Neural cell (in vitro differentiated cells): ENCODE measurements around the gene GPN1. TPM values are rescaled to one million over a fixed set of nuclear protein-coding genes. Genes with fewer than 3 reads are reported as not detected.

ENCODE experiments used
- H2AFZ ChIP-seq: fragments of 200-600, 300-800 bp; sonication (generic), shearing (Covaris generic); 2 replicates; pipeline ENCODE4 v1.6.0; 2014; ENCODE audit warnings: low read depth, mild to moderate bottlenecking, antibody characterized with exemption, low read length, moderate library complexity
- H3F3A ChIP-seq: fragments of 200-600 bp; shearing (Covaris generic); 2 replicates; pipeline ENCODE4 v1.6.1; 2016; ENCODE audit warnings: mild to moderate bottlenecking, moderate library complexity, mixed read lengths, antibody characterized with exemption, low read length; ENCODE audit not compliant: insufficient read depth, poor library complexity, severe bottlenecking
- H3K27ac ChIP-seq: fragments of 200-600, 300-800 bp; sonication (generic), shearing (Covaris generic); 2 replicates; pipeline ENCODE4 v1.5.1; 2014; ENCODE audit warnings: mild to moderate bottlenecking, low read length, moderate library complexity
- H3K27me3 ChIP-seq: fragments of 300-800, 200-600 bp; sonication (generic), shearing (Covaris generic); 2 replicates; pipeline ENCODE4 v1.6.0; 2014; ENCODE audit warnings: mild to moderate bottlenecking, low read depth, low read length, moderate library complexity; ENCODE audit not compliant: insufficient read depth
- H3K36me3 ChIP-seq: fragments of 300-800, 200-600 bp; sonication (generic), shearing (Covaris generic); 2 replicates; pipeline ENCODE4 v1.5.1; 2014; ENCODE audit warnings: mild to moderate bottlenecking, antibody characterized with exemption, low read length, moderate library complexity; ENCODE audit not compliant: insufficient read depth
- H3K4me2 ChIP-seq: fragments of 300-800, 200-600 bp; sonication (generic), shearing (Covaris generic); 2 replicates; pipeline ENCODE4 v1.6.0; 2014; ENCODE audit warnings: mild to moderate bottlenecking, low read length
- H3K4me3 ChIP-seq: fragments of 300-800, 200-600 bp; sonication (generic), shearing (Covaris generic); 2 replicates; pipeline ENCODE4 v1.5.1; 2014; ENCODE audit warnings: mild to moderate bottlenecking, low read length, moderate library complexity
- H3K79me2 ChIP-seq: fragments of 200-600 bp; shearing (Covaris generic); replicated peaks from 2 replicates; pipeline ENCODE4 v1.6.0; 2014; ENCODE audit warnings: mild to moderate bottlenecking, low read length, moderate library complexity; ENCODE audit not compliant: insufficient read depth
- H3K9ac ChIP-seq: fragments of 300-800, 200-600 bp; sonication (generic), shearing (Covaris generic); 2 replicates; pipeline ENCODE4 v1.6.1; 2016; ENCODE audit warnings: mild to moderate bottlenecking, low read length, mixed read lengths
- H3K9me2 ChIP-seq: fragments of 200-600 bp; shearing (Covaris generic); 2 replicates; pipeline ENCODE4 v1.6.1; 2016; ENCODE audit warnings: mild to moderate bottlenecking, low read length, mixed read lengths; ENCODE audit not compliant: insufficient read depth
- H3K9me3 ChIP-seq: fragments of 200-600, 300-800 bp; sonication (generic), shearing (Covaris generic); 2 replicates; pipeline ENCODE4 v1.6.1; 2016; ENCODE audit warnings: mild to moderate bottlenecking, mixed run types, low read length, moderate library complexity, mixed read lengths
- H4K20me1 ChIP-seq: fragments of 200-600 bp; shearing (Covaris generic); 2 replicates; pipeline ENCODE4 v1.6.1; 2016; ENCODE audit warnings: mild to moderate bottlenecking, mixed run types; ENCODE audit not compliant: insufficient read depth
- EP300 ChIP-seq: fragments of 450-650 bp; conservative IDR thresholded peaks from 2 replicates; pipeline ENCODE4 v1.6.1; 2014; ENCODE audit warnings: antibody characterized with exemption, mild to moderate bottlenecking, moderate library complexity; ENCODE audit not compliant: poor library complexity, severe bottlenecking
- EZH2 ChIP-seq: fragments of 200-600, 300-800 bp; shearing (Covaris generic), sonication (generic); IDR thresholded peaks from 2 replicates; pipeline ENCODE4 v1.6.1; 2014; ENCODE audit warnings: antibody characterized with exemption, low read length, borderline replicate concordance, mild to moderate bottlenecking; ENCODE audit not compliant: insufficient read depth, poor library complexity, severe bottlenecking
- MXI1 ChIP-seq: fragments of 450-650 bp; conservative IDR thresholded peaks from 2 replicates; pipeline ENCODE4 v1.6.1; 2014; ENCODE audit warnings: antibody characterized with exemption, mild to moderate bottlenecking; ENCODE audit not compliant: poor library complexity, severe bottlenecking
- POLR2AphosphoS5 ChIP-seq: IDR thresholded peaks from 2 replicates; pipeline ENCODE4 v1.6.1; 2012
- RAD21 ChIP-seq: fragments of 450-650 bp; conservative IDR thresholded peaks from 2 replicates; pipeline ENCODE4 v1.6.1; 2014; ENCODE audit warnings: antibody characterized with exemption, mild to moderate bottlenecking, moderate library complexity
- SMC3 ChIP-seq: fragments of 450-650 bp; conservative IDR thresholded peaks from 2 replicates; pipeline ENCODE4 v1.6.1; 2014; ENCODE audit warnings: antibody characterized with exemption, mild to moderate bottlenecking, moderate library complexity; ENCODE audit not compliant: poor library complexity
- TAF1 ChIP-seq: IDR thresholded peaks from 2 replicates; pipeline ENCODE4 v1.6.1; 2012; ENCODE audit warnings: low read depth
- polyA plus RNA-seq: library from polyadenylated mRNA; depleted of rRNA; stranded (reverse); fragments of >200 nt; gene quantifications from 2 replicates; pipeline ENCODE4 v1.2.3, GENCODE V29; 2014
- TF ChIP-seq, protein P1 (sequence below): IDR thresholded peaks from 2 replicates; pipeline ENCODE4 v1.6.1; 2012; ENCODE audit warnings: borderline replicate concordance
- TF ChIP-seq, protein P2 (sequence below): fragments of 450-650 bp; IDR thresholded peaks from 2 replicates; pipeline ENCODE4 v1.5.1; 2014; ENCODE audit warnings: antibody characterized with exemption, mild to moderate bottlenecking, moderate library complexity; ENCODE audit not compliant: poor library complexity, severe bottlenecking

Gene GPN1
- polyA plus RNA-seq, 1 donor from 2014 or later: 48.2 TPM

DNA sequence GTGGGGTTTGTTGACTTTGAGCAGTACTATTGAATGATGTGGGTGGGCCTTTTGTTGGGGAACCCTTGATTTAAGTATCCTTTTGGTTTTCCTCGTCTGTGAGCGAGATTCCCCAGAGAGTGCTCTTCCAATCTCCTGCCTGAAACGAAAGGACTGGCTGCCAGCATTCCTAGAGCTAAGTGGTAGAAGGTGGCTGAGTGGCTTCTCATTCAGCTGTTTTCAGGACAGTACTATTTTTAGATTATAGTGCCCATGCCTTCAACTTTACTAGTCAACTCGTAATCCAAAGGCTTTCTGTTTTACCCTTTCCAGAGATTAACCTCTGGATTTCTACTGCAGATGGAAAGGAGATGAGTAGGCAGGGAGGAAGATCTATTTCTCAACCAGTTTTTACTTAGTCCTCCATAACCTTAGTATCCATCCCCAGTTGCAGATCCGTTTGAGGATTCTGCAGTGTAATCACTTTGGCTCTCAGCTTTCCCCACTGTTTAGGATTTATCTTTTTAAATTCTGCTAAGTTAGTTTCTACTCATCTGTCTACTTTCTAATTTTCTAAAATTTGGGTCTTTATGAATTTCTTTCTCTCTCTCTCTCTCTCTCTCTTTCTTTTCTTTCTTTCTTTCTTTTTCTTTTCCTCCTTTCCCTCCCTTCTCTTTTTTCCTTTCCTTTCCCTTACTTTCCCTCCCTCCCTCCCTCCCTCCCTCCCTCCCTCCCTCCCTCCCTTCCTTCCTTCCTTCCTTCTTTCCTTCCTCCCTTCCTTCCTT lies 44.1 kb downstream of the GPN1 start:
- TF ChIP-seq EP300 (no peak), MXI1 (no peak), POLR2AphosphoS5 (no peak), SMC3 (no peak), RAD21 (no peak), EZH2 (no peak), TAF1 (no peak)
- TF ChIP-seq, protein P1, sequence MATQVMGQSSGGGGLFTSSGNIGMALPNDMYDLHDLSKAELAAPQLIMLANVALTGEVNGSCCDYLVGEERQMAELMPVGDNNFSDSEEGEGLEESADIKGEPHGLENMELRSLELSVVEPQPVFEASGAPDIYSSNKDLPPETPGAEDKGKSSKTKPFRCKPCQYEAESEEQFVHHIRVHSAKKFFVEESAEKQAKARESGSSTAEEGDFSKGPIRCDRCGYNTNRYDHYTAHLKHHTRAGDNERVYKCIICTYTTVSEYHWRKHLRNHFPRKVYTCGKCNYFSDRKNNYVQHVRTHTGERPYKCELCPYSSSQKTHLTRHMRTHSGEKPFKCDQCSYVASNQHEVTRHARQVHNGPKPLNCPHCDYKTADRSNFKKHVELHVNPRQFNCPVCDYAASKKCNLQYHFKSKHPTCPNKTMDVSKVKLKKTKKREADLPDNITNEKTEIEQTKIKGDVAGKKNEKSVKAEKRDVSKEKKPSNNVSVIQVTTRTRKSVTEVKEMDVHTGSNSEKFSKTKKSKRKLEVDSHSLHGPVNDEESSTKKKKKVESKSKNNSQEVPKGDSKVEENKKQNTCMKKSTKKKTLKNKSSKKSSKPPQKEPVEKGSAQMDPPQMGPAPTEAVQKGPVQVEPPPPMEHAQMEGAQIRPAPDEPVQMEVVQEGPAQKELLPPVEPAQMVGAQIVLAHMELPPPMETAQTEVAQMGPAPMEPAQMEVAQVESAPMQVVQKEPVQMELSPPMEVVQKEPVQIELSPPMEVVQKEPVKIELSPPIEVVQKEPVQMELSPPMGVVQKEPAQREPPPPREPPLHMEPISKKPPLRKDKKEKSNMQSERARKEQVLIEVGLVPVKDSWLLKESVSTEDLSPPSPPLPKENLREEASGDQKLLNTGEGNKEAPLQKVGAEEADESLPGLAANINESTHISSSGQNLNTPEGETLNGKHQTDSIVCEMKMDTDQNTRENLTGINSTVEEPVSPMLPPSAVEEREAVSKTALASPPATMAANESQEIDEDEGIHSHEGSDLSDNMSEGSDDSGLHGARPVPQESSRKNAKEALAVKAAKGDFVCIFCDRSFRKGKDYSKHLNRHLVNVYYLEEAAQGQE: no peak
- TF ChIP-seq, protein P2, sequence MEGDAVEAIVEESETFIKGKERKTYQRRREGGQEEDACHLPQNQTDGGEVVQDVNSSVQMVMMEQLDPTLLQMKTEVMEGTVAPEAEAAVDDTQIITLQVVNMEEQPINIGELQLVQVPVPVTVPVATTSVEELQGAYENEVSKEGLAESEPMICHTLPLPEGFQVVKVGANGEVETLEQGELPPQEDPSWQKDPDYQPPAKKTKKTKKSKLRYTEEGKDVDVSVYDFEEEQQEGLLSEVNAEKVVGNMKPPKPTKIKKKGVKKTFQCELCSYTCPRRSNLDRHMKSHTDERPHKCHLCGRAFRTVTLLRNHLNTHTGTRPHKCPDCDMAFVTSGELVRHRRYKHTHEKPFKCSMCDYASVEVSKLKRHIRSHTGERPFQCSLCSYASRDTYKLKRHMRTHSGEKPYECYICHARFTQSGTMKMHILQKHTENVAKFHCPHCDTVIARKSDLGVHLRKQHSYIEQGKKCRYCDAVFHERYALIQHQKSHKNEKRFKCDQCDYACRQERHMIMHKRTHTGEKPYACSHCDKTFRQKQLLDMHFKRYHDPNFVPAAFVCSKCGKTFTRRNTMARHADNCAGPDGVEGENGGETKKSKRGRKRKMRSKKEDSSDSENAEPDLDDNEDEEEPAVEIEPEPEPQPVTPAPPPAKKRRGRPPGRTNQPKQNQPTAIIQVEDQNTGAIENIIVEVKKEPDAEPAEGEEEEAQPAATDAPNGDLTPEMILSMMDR: no peak
- no peaks in the 10 kb centered on the region for H3K9me2 ChIP-seq
- H3K27me3 ChIP-seq: no peaks in the 10 kb centered on the region
- H3K9ac ChIP-seq: no peak overlapping the region
- H3K79me2 ChIP-seq: no peaks in the 10 kb centered on the region
- H4K20me1 ChIP-seq: no peaks in the 10 kb centered on the region
- no peak overlapping the region for H2AFZ ChIP-seq
- H3K27ac ChIP-seq: no peak overlapping the region
- H3K4me3 ChIP-seq: no peak overlapping the region
- H3F3A ChIP-seq: no peaks in the 10 kb centered on the region
- H3K9me3 ChIP-seq: no peaks in the 10 kb centered on the region
- no peak overlapping the region for H3K4me2 ChIP-seq
- peaks cover 20% of the 10 kb centered on the region for H3K36me3 ChIP-seq

DNA sequence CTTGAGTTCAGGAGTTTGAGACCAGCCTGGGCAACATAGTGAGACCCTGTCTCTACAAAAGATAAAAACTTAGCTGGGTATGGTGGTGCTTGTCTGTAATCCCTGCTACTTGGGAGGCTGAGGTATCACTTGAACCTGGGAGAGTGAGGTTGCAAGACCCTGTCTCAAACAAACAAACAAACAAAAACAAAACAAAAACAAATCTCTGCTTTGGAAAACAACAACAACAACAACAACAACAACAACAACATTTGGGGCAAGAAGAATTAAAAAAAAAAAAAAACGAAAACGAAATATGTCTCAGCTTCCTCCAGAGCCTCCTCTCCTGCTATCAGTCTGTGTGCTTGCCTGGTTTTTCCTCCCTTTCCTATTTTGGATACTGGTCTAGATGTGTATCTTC lies 51.7 kb downstream of the GPN1 start:
- H3K4me2 ChIP-seq: no peak overlapping the region
- no peak overlapping the region for H3K27ac ChIP-seq
- no peak overlapping the region for H2AFZ ChIP-seq
- no peaks in the 10 kb centered on the region for H3K79me2 ChIP-seq
- H4K20me1 ChIP-seq: no peaks in the 10 kb centered on the region
- peaks cover 7% of the 10 kb centered on the region for H3K36me3 ChIP-seq
- no peaks in the 10 kb centered on the region for H3K9me2 ChIP-seq
- no peak overlapping the region for H3K4me3 ChIP-seq
- no peaks in the 10 kb centered on the region for H3K9me3 ChIP-seq
- no peak overlapping the region for H3K9ac ChIP-seq
- TF ChIP-seq EP300: no peak
- TF ChIP-seq TAF1: no peak
- TF ChIP-seq, protein P2: no peak
- TF ChIP-seq POLR2AphosphoS5: no peak
- no peak for TF ChIP-seq RAD21
- TF ChIP-seq MXI1: no peak
- TF ChIP-seq SMC3: no peak
- TF ChIP-seq, protein P1: no peak
- no peak for TF ChIP-seq EZH2
- H3K27me3 ChIP-seq: no peaks in the 10 kb centered on the region
- no peaks in the 10 kb centered on the region for H3F3A ChIP-seq
